ENCODE results near the gene YJU2.

Gene YJU2

GRCh38 chr19:4298810-4299550, 52.1 kb downstream of the YJU2 start:
- DNase-seq (ENCODE audit: low read depth in 2 of 2), result no peak

- no peak for DNase-seq (ENCODE audit: low read depth in 2 of 2)
Observed at GRCh38 chr19:4300589-4300988, 53.7 kb downstream of the YJU2 start.

GRCh38 chr19:4301590-4302242, 54.8 kb downstream of the YJU2 start:
- no peak for DNase-seq (ENCODE audit: low read depth in 2 of 2)

- DNase-seq (ENCODE audit: low read depth in 2 of 2), result no peak
Observed at GRCh38 chr19:4302243-4302640, 55.4 kb downstream of the YJU2 start, which contains the start of gene TMIGD2. Gene TMIGD2 (minus strand): TSS chr19:4302389. CDS start chr19:4302385, 4 bp downstream.

GRCh38 chr19:4303819-4304537, 57.1 kb downstream of the YJU2 start:
- no peak for DNase-seq (ENCODE audit: low read depth in 2 of 2)

GRCh38 chr19:4304538-4305256, 57.8 kb downstream of the YJU2 start, which contains the start of gene FSD1:
Gene FSD1 (plus strand): TSS chr19:4304598. CDS start chr19:4304747, 149 bp downstream.
- peak; percentile 65 to 76 for DNase-seq (ENCODE audit: low read depth in 2 of 2)

GRCh38 chr19:4305257-4305612, 58.4 kb downstream of the YJU2 start:
- DNase-seq (ENCODE audit: low read depth in 2 of 2), result no peak

GRCh38 chr19:4305659-4306058, 58.8 kb downstream of the YJU2 start:
- no peak for DNase-seq (ENCODE audit: low read depth in 2 of 2)

- peak in 1 of 2 donors; percentile 14 for DNase-seq (ENCODE audit: low read depth in 2 of 2)
Observed at GRCh38 chr19:4310247-4311121, 63.6 kb downstream of the YJU2 start.

GRCh38 chr19:4313847-4314490, 67.1 kb downstream of the YJU2 start:
- DNase-seq (ENCODE audit: low read depth in 2 of 2), result no peak

- DNase-seq (ENCODE audit: low read depth in 2 of 2), result no peak
Observed at GRCh38 chr19:4316956-4317355, 70.1 kb downstream of the YJU2 start.

- no peak for DNase-seq (ENCODE audit: low read depth in 2 of 2)
Observed at GRCh38 chr19:4318460-4318859, 71.6 kb downstream of the YJU2 start.
